ENCODE measurements around the gene GABRE.
"Not testable (repeated sequence)": the region's sequence is repeated elsewhere in the genome, so short reads cannot be mapped to it uniquely, and the experiment has no call there.

Gene GABRE

GRCh38 chrX:151970661-151971060 is 3.8 kb downstream of the GABRE start:
- intact Hi-C loops (cut with DNase I) = no loop called here
- peak in 1 of 10 donors; percentile 13 for DNase-seq

GRCh38 chrX:151970027-151970426 is 4.4 kb downstream of the GABRE start:
- DNase-seq = no peak
- intact Hi-C loops (cut with DNase I) = no loop called here

- intact Hi-C loops (cut with DNase I) = no loop called here
- DNase-seq = no peak
Observed at GRCh38 chrX:151966236-151966635, 8.2 kb downstream of the GABRE start.

- DNase-seq = no peak
- intact Hi-C loops (cut with DNase I) = no loop called here
Observed at GRCh38 chrX:151962034-151962433, 12.4 kb downstream of the GABRE start.

GRCh38 chrX:151958101-151958500 is 16.4 kb downstream of the GABRE start:
- no peak for DNase-seq
- intact Hi-C loops (cut with DNase I) = no loop called here

- DNase-seq = no peak
- intact Hi-C loops (cut with DNase I) = no loop called here
Observed at GRCh38 chrX:151954730-151955129, 19.7 kb downstream of the GABRE start.

- intact Hi-C loops (cut with DNase I) = no loop called here
- no peak for DNase-seq
Observed at GRCh38 chrX:151938172-151938571, 36.3 kb downstream of the GABRE start.

GRCh38 chrX:151935358-151935757 is 39.1 kb downstream of the GABRE start:
- no peak for DNase-seq
- intact Hi-C loops (cut with DNase I) = no loop called here

- intact Hi-C loops (cut with DNase I) = no loop called here
- DNase-seq = no peak
Observed at GRCh38 chrX:151929126-151929525, 45.4 kb downstream of the GABRE start.

- intact Hi-C loops (cut with DNase I) = no loop called here
- DNase-seq = no peak
Observed at GRCh38 chrX:151923648-151924047, 50.8 kb downstream of the GABRE start.

GRCh38 chrX:151922692-151923091 is 51.8 kb downstream of the GABRE start:
- no peak for DNase-seq
- intact Hi-C loops (cut with DNase I) = no loop called here

- peak in 1 of 10 donors; percentile 59 for DNase-seq
- intact Hi-C loops (cut with DNase I) = no loop called here
Observed at GRCh38 chrX:151921866-151922265, 52.6 kb downstream of the GABRE start.

GRCh38 chrX:151921292-151921691 is 53.2 kb downstream of the GABRE start:
- no peak for DNase-seq
- intact Hi-C loops (cut with DNase I) = no loop called here

- intact Hi-C loops (cut with DNase I) = no loop called here
Observed at GRCh38 chrX:151920530-151920929, 53.9 kb downstream of the GABRE start.

GRCh38 chrX:151920101-151920500 is 54.4 kb downstream of the GABRE start:
- peak in 2 of 10 donors; percentile 40 to 55 for DNase-seq
- intact Hi-C loops (cut with DNase I) = no loop called here

More at GRCh38 chrX:151920530-151920929, 53.9 kb downstream of the GABRE start:
- peak in 1 of 10 donors; percentile 37 for DNase-seq

- peak in 2 of 10 donors; percentile 31 to 44 for DNase-seq
- intact Hi-C loops (cut with DNase I) = no loop called here
Observed at GRCh38 chrX:151919610-151920009, 54.9 kb downstream of the GABRE start.

- intact Hi-C loops (cut with DNase I); DNase-seq: not testable (repeated sequence)
Observed at GRCh38 chrX:151918736-151919135, 55.7 kb downstream of the GABRE start.

- peak in 1 of 10 donors; percentile 47 for DNase-seq
- intact Hi-C loops (cut with DNase I) = no loop called here
Observed at GRCh38 chrX:151912780-151913179, 61.7 kb downstream of the GABRE start, which contains the start of gene MAGEA4. Gene MAGEA4 (plus strand): TSS chrX:151912889. CDS start chrX:151923665, 10,776 bp downstream.

GRCh38 chrX:151912221-151912620 is 62.3 kb downstream of the GABRE start:
- intact Hi-C loops (cut with DNase I) = no loop called here
- DNase-seq = peak in 2 of 10 donors; percentile 37 to 64

GRCh38 chrX:151904989-151905388 is 69.5 kb downstream of the GABRE start:
- intact Hi-C loops (cut with DNase I) = no loop called here
- DNase-seq = no peak
